IPS-20b (cell line): Measurements from ENCODE around the gene ZP3.
"Not testable (repeated sequence)": the region's sequence is repeated elsewhere in the genome, so short reads cannot be mapped to it uniquely, and the experiment has no call there.

Experiments
- H3K27ac ChIP-seq: one replicate; pipeline ENCODE4 v1.5.1; 2013; ENCODE audit warnings: low read length
- H3K27me3 ChIP-seq: 2 replicates; pipeline ENCODE4 v1.6.1; 2013; ENCODE audit warnings: mild to moderate bottlenecking, low read length, inconsistent platforms; ENCODE audit not compliant: insufficient read depth
- H3K36me3 ChIP-seq: 2 replicates; pipeline ENCODE4 v1.6.1; 2013; ENCODE audit warnings: low read depth, mild to moderate bottlenecking, inconsistent platforms, low read length, moderate library complexity; ENCODE audit not compliant: insufficient read depth
- H3K4me1 ChIP-seq: 2 replicates; pipeline ENCODE4 v1.6.1; 2013; ENCODE audit warnings: mild to moderate bottlenecking, control low read depth, inconsistent platforms, low read length, moderate library complexity; ENCODE audit not compliant: insufficient read depth
- H3K4me3 ChIP-seq: 2 replicates; pipeline ENCODE4 v1.5.1; 2013; ENCODE audit warnings: mild to moderate bottlenecking, low read length, inconsistent platforms
- H3K9ac ChIP-seq: 2 replicates; pipeline ENCODE4 v1.6.1; 2013; ENCODE audit warnings: low read depth, mild to moderate bottlenecking, inconsistent platforms, low read length, moderate library complexity
- H3K9me3 ChIP-seq: 2 replicates; pipeline ENCODE4 v1.6.1; 2013; ENCODE audit warnings: mild to moderate bottlenecking, low read depth, low read length, inconsistent platforms; ENCODE audit not compliant: insufficient read depth

ZP3 gene

DNA sequence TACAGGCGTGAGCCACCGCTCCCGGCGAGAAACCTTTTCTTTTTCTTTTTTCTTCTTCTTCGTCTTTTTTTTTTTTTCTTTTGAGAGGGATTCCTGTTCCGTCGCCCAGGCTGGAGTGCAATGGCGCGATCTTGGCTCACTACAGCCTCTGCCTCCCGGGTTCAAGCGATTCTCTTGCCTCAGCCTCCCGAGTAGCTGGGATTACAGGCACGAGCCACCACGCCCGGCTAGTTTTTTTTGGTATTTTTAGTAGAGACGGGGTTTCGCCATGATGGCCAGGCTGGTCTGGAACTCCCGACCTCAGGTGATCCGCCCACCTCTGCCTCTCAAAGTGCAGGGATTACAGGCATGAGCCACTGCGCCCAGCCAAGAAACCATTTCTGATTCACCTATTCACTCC is 36.0 kb downstream of the ZP3 start:
- not testable (repeated sequence) for H3K9me3 ChIP-seq, H3K27ac ChIP-seq, H3K36me3 ChIP-seq

GRCh38 chr7:76461464-76462101 is 36.8 kb downstream of the ZP3 start, which contains the start of gene DTX2:
TSS of gene DTX2 (plus strand) at chr7:76461709. CDS start at chr7:76480510, 18,801 bp downstream.
- not testable (repeated sequence) for H3K36me3 ChIP-seq, H3K4me3 ChIP-seq, H3K4me1 ChIP-seq, H3K9ac ChIP-seq, H3K27me3 ChIP-seq, H3K27ac ChIP-seq, H3K9me3 ChIP-seq

More for the DNA sequence above, 36.0 kb downstream of the ZP3 start:
- not testable (repeated sequence) for H3K4me1 ChIP-seq, H3K4me3 ChIP-seq, H3K9ac ChIP-seq, H3K27me3 ChIP-seq

DNA sequence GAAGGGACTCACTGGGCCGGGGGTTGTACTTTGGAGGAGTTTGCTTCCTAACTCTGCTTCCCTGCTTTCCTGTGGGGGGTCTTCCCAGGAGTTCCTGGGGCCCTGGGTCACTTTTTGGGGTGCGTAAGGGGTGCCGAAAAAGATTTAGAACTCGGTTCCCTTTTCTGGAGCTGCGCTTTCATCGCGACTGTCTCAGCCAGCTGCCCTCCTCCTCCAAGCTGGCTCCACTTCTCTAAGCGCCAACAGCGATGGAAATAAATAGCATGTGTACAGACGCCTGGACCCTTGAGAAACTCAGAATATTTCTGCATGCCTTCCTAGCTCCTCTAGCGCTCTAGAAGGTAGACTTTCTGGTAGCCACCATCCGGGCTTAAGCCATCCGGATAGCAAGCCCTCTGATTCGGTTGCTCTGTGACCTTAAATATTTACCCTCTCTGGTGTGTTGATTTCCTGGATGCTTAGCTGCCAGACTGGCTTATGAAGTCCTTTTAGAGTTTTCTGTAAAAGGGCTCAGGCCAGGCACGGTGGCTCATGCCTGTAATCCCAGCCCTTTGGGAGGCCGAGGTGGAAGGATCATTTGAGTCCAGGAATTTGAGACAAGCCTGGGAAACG is 37.6 kb downstream of the ZP3 start:
- not testable (repeated sequence) for H3K4me3 ChIP-seq, H3K27me3 ChIP-seq, H3K36me3 ChIP-seq, H3K9ac ChIP-seq, H3K4me1 ChIP-seq, H3K9me3 ChIP-seq, H3K27ac ChIP-seq

DNA sequence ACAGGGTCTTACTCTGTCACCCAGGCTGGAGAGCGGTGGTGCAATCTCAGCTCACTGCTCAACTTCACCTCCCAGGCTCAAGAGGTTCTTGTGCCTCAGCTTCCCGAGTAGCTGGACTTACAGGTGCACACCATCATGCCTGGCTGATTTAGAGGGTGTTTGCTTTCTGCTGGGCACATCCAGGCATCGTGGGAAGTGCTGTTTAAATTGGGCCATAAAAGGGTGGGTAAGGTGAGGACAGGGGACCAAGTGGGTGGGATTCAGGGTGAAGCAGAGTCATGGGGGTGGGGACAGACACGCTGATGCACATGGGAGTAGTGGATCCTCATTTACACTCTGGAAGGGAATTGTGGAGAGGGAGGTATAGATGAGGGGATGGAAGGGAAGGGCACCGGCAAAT is 40.2 kb downstream of the ZP3 start:
- not testable (repeated sequence) for H3K36me3 ChIP-seq, H3K4me3 ChIP-seq, H3K27me3 ChIP-seq, H3K4me1 ChIP-seq, H3K27ac ChIP-seq, H3K9ac ChIP-seq, H3K9me3 ChIP-seq

DNA sequence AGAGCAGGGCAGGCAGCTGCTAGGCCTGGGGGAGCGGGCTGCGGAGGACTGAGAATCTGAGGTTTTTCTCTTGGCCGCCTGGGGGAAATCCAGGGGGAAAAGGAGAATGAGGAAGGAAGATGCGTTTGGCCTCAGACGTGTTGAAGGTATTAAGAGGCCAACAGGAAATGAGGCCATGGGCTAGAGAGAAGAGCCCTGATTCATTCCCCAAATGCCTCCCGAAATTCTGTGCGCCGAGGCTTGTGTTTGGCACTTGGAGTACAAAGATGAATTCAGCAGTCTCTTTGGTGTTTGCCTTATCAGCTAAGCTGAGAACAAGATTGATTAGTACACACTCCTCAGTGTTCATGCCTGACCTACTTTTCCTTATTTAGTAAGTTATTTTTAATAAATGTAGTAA is 41.2 kb downstream of the ZP3 start:
- not testable (repeated sequence) for H3K36me3 ChIP-seq, H3K4me1 ChIP-seq, H3K9me3 ChIP-seq, H3K27ac ChIP-seq, H3K4me3 ChIP-seq, H3K27me3 ChIP-seq, H3K9ac ChIP-seq

GRCh38 chr7:76467743-76468404 is 43.1 kb downstream of the ZP3 start:
- not testable (repeated sequence) for H3K9me3 ChIP-seq

DNA sequence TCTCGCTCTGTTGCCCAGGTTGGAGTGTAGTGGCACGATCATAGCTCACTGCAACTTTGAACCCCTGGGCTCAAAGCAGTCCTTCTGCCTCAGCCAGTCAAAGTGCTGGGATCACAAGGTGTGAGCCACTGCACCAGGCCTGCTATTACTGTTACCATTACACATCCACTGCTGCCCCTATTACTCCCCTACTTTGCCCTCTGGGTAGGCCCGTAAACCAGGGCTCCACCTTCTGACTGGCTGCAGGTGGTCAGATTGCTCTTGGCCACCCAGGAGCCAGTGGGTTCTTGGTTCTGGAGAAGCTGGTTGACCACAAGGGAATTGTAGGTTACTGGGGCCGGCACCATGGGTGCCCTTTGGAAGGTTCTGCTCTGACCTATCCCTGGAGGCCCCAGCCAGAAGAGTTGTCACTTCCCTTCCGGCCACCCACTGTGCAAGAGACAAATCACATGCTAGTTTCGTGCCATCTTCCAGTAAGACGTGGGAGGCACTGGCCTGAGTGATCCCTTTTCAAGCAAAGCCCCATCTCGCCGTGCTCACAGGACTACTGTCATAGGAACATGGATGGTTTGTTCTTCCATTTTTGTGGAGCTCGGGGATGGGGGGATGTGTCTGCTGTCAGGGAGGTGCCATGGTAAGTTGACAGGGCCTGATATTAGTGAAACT is 46.9 kb downstream of the ZP3 start:
- H3K4me3 ChIP-seq, H3K36me3 ChIP-seq, H3K27me3 ChIP-seq, H3K4me1 ChIP-seq, H3K9me3 ChIP-seq, H3K9ac ChIP-seq, H3K27ac ChIP-seq: not testable (repeated sequence)

More at GRCh38 chr7:76467743-76468404, 43.1 kb downstream of the ZP3 start:
- H3K27ac ChIP-seq, H3K36me3 ChIP-seq, H3K9ac ChIP-seq, H3K27me3 ChIP-seq, H3K4me3 ChIP-seq, H3K4me1 ChIP-seq: not testable (repeated sequence)

- H3K27ac ChIP-seq, H3K4me1 ChIP-seq, H3K27me3 ChIP-seq, H3K9ac ChIP-seq, H3K9me3 ChIP-seq, H3K36me3 ChIP-seq, H3K4me3 ChIP-seq: not testable (repeated sequence)
Measured at GRCh38 chr7:76473097-76473496, 48.3 kb downstream of the ZP3 start.

DNA sequence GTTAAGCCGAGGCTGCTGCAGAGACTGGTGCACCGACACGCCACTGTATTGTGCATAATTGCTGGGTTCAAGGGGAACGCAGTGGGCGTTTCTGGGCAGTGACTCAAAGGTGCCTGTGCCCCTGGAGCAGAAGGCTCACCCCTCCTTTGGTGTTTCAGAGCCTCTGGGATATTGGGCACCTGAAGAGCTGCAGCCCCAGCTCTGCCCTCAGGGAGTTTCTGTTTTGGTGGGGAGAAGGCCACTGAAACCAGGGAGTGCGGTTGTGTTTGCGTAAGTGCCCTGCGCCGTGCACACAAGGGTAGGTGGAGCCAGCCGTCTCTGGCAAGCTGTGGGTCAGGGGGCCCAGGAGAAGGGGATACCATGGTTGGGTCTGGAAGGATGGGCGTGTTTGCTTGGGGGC is 51.5 kb downstream of the ZP3 start:
- H3K36me3 ChIP-seq, H3K4me3 ChIP-seq, H3K9ac ChIP-seq, H3K27ac ChIP-seq, H3K9me3 ChIP-seq, H3K27me3 ChIP-seq, H3K4me1 ChIP-seq: not testable (repeated sequence)

DNA sequence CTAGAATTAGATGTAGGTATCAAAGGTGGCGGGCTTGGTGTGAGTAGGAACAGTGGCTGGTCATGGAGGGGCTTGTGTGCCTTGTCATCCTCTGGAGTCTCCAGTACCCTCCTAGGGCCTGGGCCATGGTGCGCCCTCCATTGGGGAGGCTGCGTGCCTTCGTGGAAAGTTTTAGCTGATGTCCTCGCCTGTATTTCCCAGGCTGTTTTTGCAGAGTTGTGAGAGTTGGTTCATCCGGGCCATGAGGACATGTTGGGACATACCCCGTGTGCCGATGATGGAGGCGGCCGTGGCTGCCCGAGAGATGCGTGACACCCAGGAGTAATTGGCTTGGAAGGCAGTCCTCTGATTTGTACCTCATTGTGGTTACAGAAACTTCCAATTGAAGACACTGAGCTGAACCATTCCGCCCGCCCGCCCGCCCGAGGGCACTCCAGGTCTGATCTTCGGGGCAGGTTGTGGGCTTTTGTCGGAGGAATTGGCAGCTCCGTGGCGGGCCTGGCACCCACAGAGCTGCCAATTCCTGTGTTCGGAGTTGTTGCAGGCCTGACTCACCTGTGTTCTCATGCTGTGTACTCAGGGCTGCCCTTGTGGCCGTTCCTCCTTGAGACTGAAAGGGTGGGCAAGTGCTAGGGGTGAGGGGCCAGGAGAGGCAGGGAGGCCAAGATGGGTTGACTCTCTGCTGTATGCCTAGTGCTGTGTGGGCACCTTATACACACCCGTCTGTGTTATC is 52.2 kb downstream of the ZP3 start:
- H3K36me3 ChIP-seq, H3K9ac ChIP-seq, H3K4me3 ChIP-seq, H3K9me3 ChIP-seq, H3K27ac ChIP-seq, H3K4me1 ChIP-seq, H3K27me3 ChIP-seq: not testable (repeated sequence)

GRCh38 chr7:76479628-76480027 is 54.9 kb downstream of the ZP3 start:
- not testable (repeated sequence) for H3K27ac ChIP-seq, H3K4me1 ChIP-seq, H3K9me3 ChIP-seq, H3K9ac ChIP-seq, H3K4me3 ChIP-seq, H3K36me3 ChIP-seq, H3K27me3 ChIP-seq
